BLaER1 (cell line): ENCODE results near the gene TMEM209.

Experiments used
- H3K27ac ChIP-seq: shearing (Covaris generic); formaldehyde crosslinking; 2 replicates; pipeline ENCODE4 v1.8.1; 2022
- H3K27me3 ChIP-seq: shearing (Covaris generic); formaldehyde crosslinking; 2 replicates; pipeline ENCODE4 v1.8.1; 2022
- H3K36me3 ChIP-seq: shearing (Covaris generic); formaldehyde crosslinking; 2 replicates; pipeline ENCODE4 v1.8.1; 2022
- H3K4me1 ChIP-seq: shearing (Covaris generic); formaldehyde crosslinking; 2 replicates; pipeline ENCODE4 v1.8.1; 2022
- H3K4me2 ChIP-seq: shearing (Covaris generic); formaldehyde crosslinking; 2 replicates; pipeline ENCODE4 v1.8.1; 2022
- H3K4me3 ChIP-seq: shearing (Covaris generic); formaldehyde crosslinking; 2 replicates; pipeline ENCODE4 v1.8.1; 2022
- H3K9ac ChIP-seq: shearing (Covaris generic); formaldehyde crosslinking; 2 replicates; pipeline ENCODE4 v1.8.1; 2022
- H3K9me3 ChIP-seq: shearing (Covaris generic); formaldehyde crosslinking; 2 replicates; pipeline ENCODE4 v1.8.1; 2022
- H4K20me1 ChIP-seq: shearing (Covaris generic); formaldehyde crosslinking; 2 replicates; pipeline ENCODE4 v1.8.1; 2022
- Cebpa-rat ChIP-seq: shearing (Covaris generic); IDR thresholded peaks from 2 replicates; pipeline ENCODE4 v1.8.1; 2022

The TMEM209 gene

GRCh38 chr7:130219871-130220270, 14.7 kb upstream of the TMEM209 start:
- Histone ChIP-seq H3K36me3 (no peaks in the 10 kb centered on the region), H3K4me1 (no peaks in the 10 kb centered on the region), H3K9ac (no peak overlapping the region), H3K27me3 (no peaks in the 10 kb centered on the region), H3K9me3 (no peaks in the 10 kb centered on the region), H3K4me3 (no peak overlapping the region), H3K4me2 (no peak overlapping the region), H4K20me1 (no peaks in the 10 kb centered on the region), H3K27ac (no peak overlapping the region)
- no peak for TF ChIP-seq Cebpa-rat

GRCh38 chr7:130218806-130219620, 13.8 kb upstream of the TMEM209 start:
- H3K9me3 ChIP-seq: no peaks in the 10 kb centered on the region
- H3K27ac ChIP-seq: no peak overlapping the region
- H3K9ac ChIP-seq: no peak overlapping the region
- TF ChIP-seq Cebpa-rat: no peak
- no peaks in the 10 kb centered on the region for H3K27me3 ChIP-seq
- H3K4me2 ChIP-seq: no peak overlapping the region
- H4K20me1 ChIP-seq: no peaks in the 10 kb centered on the region
- no peaks in the 10 kb centered on the region for H3K36me3 ChIP-seq
- H3K4me3 ChIP-seq: no peak overlapping the region
- H3K4me1 ChIP-seq: no peaks in the 10 kb centered on the region

- H3K4me1 ChIP-seq: no peaks in the 10 kb centered on the region
- no peak overlapping the region for H3K9ac ChIP-seq
- no peaks in the 10 kb centered on the region for H3K36me3 ChIP-seq
- H3K4me2 ChIP-seq: no peak overlapping the region
- no peaks in the 10 kb centered on the region for H4K20me1 ChIP-seq
- TF ChIP-seq Cebpa-rat: no peak
- no peaks in the 10 kb centered on the region for H3K27me3 ChIP-seq
- H3K27ac ChIP-seq: no peak overlapping the region
- no peak overlapping the region for H3K4me3 ChIP-seq
- no peaks in the 10 kb centered on the region for H3K9me3 ChIP-seq
Measured at GRCh38 chr7:130216750-130217149, 11.5 kb upstream of the TMEM209 start.

- TF ChIP-seq Cebpa-rat: no peak
- no peak overlapping the region for H3K4me2 ChIP-seq
- no peak overlapping the region for H3K9ac ChIP-seq
- no peaks in the 10 kb centered on the region for H3K36me3 ChIP-seq
- H4K20me1 ChIP-seq: no peaks in the 10 kb centered on the region
- H3K4me1 ChIP-seq: no peaks in the 10 kb centered on the region
- H3K27ac ChIP-seq: no peak overlapping the region
- no peaks in the 10 kb centered on the region for H3K9me3 ChIP-seq
- no peak overlapping the region for H3K4me3 ChIP-seq
- H3K27me3 ChIP-seq: no peaks in the 10 kb centered on the region
Measured at GRCh38 chr7:130216025-130216424, 10.8 kb upstream of the TMEM209 start.

- Histone ChIP-seq H3K4me3 (no peak overlapping the region), H3K27ac (no peak overlapping the region), H3K9me3 (no peaks in the 10 kb centered on the region), H3K9ac (no peak overlapping the region), H3K36me3 (no peaks in the 10 kb centered on the region), H4K20me1 (no peaks in the 10 kb centered on the region), H3K4me1 (no peaks in the 10 kb centered on the region), H3K4me2 (no peak overlapping the region), H3K27me3 (no peaks in the 10 kb centered on the region)
- TF ChIP-seq Cebpa-rat: no peak
Measured at GRCh38 chr7:130213828-130214227, 8.6 kb upstream of the TMEM209 start.

- no peak overlapping the region for H3K27ac ChIP-seq
- no peak overlapping the region for H3K9ac ChIP-seq
Measured at GRCh38 chr7:130210181-130210935, 5.2 kb upstream of the TMEM209 start.

GRCh38 chr7:130208516-130208915, 3.3 kb upstream of the TMEM209 start:
- H3K27me3 ChIP-seq: no peaks in the 10 kb centered on the region
- H3K36me3 ChIP-seq: peaks cover 1% of the 10 kb centered on the region; the same call in 1 of the 2 replicates
- no peaks in the 10 kb centered on the region for H4K20me1 ChIP-seq
- no peak overlapping the region for H3K4me3 ChIP-seq
- no peak overlapping the region for H3K4me2 ChIP-seq
- H3K9me3 ChIP-seq: no peaks in the 10 kb centered on the region
- H3K27ac ChIP-seq: no peak overlapping the region
- peaks cover 16% of the 10 kb centered on the region for H3K4me1 ChIP-seq
- no peak overlapping the region for H3K9ac ChIP-seq
- no peak for TF ChIP-seq Cebpa-rat

More at GRCh38 chr7:130210181-130210935, 5.2 kb upstream of the TMEM209 start:
- no peaks in the 10 kb centered on the region for H3K36me3 ChIP-seq
- no peak overlapping the region for H3K4me3 ChIP-seq
- no peak for TF ChIP-seq Cebpa-rat
- H3K9me3 ChIP-seq: no peaks in the 10 kb centered on the region
- no peak overlapping the region for H3K4me2 ChIP-seq
- no peaks in the 10 kb centered on the region for H3K27me3 ChIP-seq
- H3K4me1 ChIP-seq: peaks cover 5% of the 10 kb centered on the region; the same call in 1 of the 2 replicates
- no peaks in the 10 kb centered on the region for H4K20me1 ChIP-seq

- peaks cover 16% of the 10 kb centered on the region for H3K4me1 ChIP-seq
- no peak for TF ChIP-seq Cebpa-rat
- H3K9me3 ChIP-seq: no peaks in the 10 kb centered on the region
- no peak within 1 kb of the TSS for H3K4me2 ChIP-seq
- H3K9ac ChIP-seq: no peak within 1 kb of the TSS
- H3K27ac ChIP-seq: no peak within 1 kb of the TSS
- no peak within 1 kb of the TSS for H3K4me3 ChIP-seq
- H4K20me1 ChIP-seq: no peaks in the 10 kb centered on the region
- H3K36me3 ChIP-seq: peaks cover 10% of the 10 kb centered on the region
- H3K27me3 ChIP-seq: no peaks in the 10 kb centered on the region
Measured at GRCh38 chr7:130207642-130208041, 2.4 kb upstream of the TMEM209 start, which contains the start of gene SSMEM1. Gene SSMEM1, plus strand, starts transcription at chr7:130207860. Its CDS starts 51 bp downstream, at chr7:130207911.

GRCh38 chr7:130207033-130207432, 1.8 kb upstream of the TMEM209 start:
- no peak for TF ChIP-seq Cebpa-rat
- peaks cover 16% of the 10 kb centered on the region for H3K36me3 ChIP-seq
- H3K9ac ChIP-seq: no peak overlapping the region
- H3K9me3 ChIP-seq: no peaks in the 10 kb centered on the region
- peaks cover 16% of the 10 kb centered on the region for H3K4me1 ChIP-seq
- H3K4me3 ChIP-seq: no peak overlapping the region
- H3K27ac ChIP-seq: no peak overlapping the region
- no peaks in the 10 kb centered on the region for H4K20me1 ChIP-seq
- H3K27me3 ChIP-seq: no peaks in the 10 kb centered on the region
- no peak overlapping the region for H3K4me2 ChIP-seq

GRCh38 chr7:130201796-130202195, 3.4 kb downstream of the TMEM209 start:
- Histone ChIP-seq H4K20me1 (no peaks in the 10 kb centered on the region), H3K4me3 (no peak overlapping the region), H3K9me3 (no peaks in the 10 kb centered on the region), H3K4me1 (peaks cover 16% of the 10 kb centered on the region), H3K9ac (no peak overlapping the region), H3K27me3 (no peaks in the 10 kb centered on the region), H3K27ac (no peak overlapping the region), H3K4me2 (no peak overlapping the region), H3K36me3 (peaks cover 62% of the 10 kb centered on the region)
- no peak for TF ChIP-seq Cebpa-rat
